HUES6 (cell line): Measurements from ENCODE around the gene RIN3.
A peak's percentile ranks its signal among the peaks of the same experiment; 100 is the strongest.
"Not testable (repeated sequence)": the region's sequence is repeated elsewhere in the genome, so short reads cannot be mapped to it uniquely, and the experiment has no call there.

Source experiments
- H3K27ac ChIP-seq: 2 replicates; pipeline ENCODE4 v1.7.0; 2013; ENCODE audit warnings: low read depth, mild to moderate bottlenecking, low read length, inconsistent platforms
- H3K27me3 ChIP-seq: 2 replicates; pipeline ENCODE4 v1.6.1; 2013; ENCODE audit warnings: low read length; ENCODE audit not compliant: control insufficient read depth, insufficient read depth
- H3K36me3 ChIP-seq: 2 replicates; pipeline ENCODE4 v1.6.1; 2013; ENCODE audit warnings: low read length; ENCODE audit not compliant: control insufficient read depth, insufficient read depth
- H3K4me1 ChIP-seq: 2 replicates; pipeline ENCODE4 v1.6.1; 2013; ENCODE audit warnings: low read length; ENCODE audit not compliant: control insufficient read depth, insufficient read depth
- H3K4me3 ChIP-seq: 2 replicates; pipeline ENCODE4 v1.5.1; 2013; ENCODE audit warnings: low read depth, low read length
- H3K9ac ChIP-seq: one replicate; pipeline ENCODE4 v1.6.1; 2013; ENCODE audit warnings: mild to moderate bottlenecking, low read length
- H3K9me3 ChIP-seq: 2 replicates; pipeline ENCODE4 v1.6.1; 2013; ENCODE audit warnings: low read depth, low read length; ENCODE audit not compliant: control insufficient read depth, insufficient read depth

Gene RIN3

DNA sequence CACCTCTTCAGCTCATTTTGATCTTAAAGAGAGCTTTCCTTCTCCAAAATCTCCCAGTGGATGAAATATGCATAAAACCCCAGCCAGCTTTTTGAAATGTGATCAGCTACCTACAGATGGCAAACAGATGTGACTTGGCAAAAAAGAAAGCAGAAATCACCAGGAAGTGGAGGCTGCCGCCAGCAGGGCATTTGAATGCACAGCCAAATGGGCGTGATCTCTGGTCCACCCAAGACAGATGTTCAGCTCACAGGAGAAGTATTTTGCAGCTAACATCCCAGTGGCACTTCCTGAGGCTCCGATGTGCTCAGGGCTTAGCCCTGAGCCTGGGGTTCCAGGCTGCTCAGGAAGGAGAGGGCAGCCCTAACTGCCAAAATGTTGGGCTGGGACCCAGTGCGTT, 156.6 kb downstream of the RIN3 start:
- no peaks in the 10 kb centered on the region for H3K36me3 ChIP-seq
- no peaks in the 10 kb centered on the region for H3K9me3 ChIP-seq
- H3K27ac ChIP-seq, result no peak overlapping the region
- H3K27me3 ChIP-seq, result no peaks in the 10 kb centered on the region
- H3K4me1 ChIP-seq, result peaks cover 5% of the 10 kb centered on the region; the same call in 1 of the 2 replicates
- no peak overlapping the region for H3K4me3 ChIP-seq
- no peak overlapping the region for H3K9ac ChIP-seq

DNA sequence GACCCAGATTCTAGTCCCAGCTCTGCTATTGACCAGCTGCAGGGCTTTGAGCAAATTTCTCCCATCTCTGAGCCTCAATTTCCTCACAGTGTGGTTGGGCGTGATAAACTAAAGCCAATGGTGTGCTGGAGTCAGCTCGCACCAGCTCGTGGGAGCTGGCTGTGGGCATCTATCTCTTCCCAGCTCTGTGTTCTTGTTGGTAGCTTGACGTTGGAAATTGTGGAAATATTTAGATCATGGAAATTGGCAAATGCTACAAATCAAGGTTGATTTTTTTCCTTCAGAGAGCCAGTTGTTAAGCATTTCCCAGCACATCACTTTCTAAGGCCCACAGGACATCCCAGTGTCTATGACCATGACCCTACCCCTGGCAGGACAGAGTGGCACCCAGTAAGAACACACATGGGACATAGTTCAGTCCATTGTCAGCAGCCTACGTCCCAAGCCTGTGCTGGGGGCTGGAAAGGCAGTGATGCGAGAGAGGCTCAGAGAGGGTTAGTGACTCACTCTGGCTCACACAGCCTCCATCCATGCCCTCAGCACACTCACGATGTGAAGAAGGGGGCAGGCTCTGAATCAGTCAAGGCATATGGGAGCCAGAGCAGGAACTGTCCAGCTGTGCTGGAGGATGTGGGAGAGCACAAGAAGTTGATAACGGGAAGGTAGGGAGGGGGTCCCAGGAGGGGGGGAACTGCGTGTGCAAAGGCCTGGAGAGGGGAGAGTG, 157.2 kb downstream of the RIN3 start:
- H3K36me3 ChIP-seq, result no peaks in the 10 kb centered on the region
- no peak overlapping the region for H3K9ac ChIP-seq
- H3K9me3 ChIP-seq, result no peaks in the 10 kb centered on the region
- H3K4me3 ChIP-seq, result no peak overlapping the region
- peaks cover 3% of the 10 kb centered on the region; the same call in 1 of the 2 replicates for H3K4me1 ChIP-seq
- no peak overlapping the region for H3K27ac ChIP-seq
- no peaks in the 10 kb centered on the region for H3K27me3 ChIP-seq

DNA sequence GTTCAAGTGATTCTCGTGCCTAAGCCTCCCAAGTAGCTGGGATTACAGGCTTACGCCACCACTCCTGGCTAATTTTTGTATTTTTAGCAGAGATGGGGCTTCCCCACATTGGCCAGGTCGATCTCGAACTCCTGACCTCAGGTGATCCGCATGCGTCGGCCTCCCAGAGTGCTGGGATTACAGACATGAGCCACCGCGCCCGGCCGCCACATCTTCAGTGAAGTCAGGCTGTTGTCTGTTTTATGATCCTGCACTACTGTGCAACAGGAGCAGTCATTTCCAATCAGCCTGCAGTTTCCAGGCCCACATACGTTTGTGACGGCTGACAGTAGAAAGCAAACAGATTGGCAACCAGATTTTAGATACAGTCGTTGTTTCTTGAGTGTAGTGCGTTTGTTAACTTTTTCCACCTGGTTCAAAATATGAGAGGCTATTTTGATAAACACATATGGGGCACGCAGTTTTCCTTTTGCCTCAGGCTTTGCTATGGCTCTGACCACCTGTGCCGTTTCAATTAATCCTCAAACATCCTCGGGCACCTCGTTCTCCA, 160.1 kb downstream of the RIN3 start:
- Histone ChIP-seq H3K27me3 (no peaks in the 10 kb centered on the region), H3K9me3 (no peaks in the 10 kb centered on the region), H3K36me3 (no peaks in the 10 kb centered on the region; the same call in 1 of the 2 replicates), H3K27ac (no peak overlapping the region), H3K4me3 (no peak overlapping the region), H3K9ac (no peak overlapping the region), H3K4me1 (no peaks in the 10 kb centered on the region)

GRCh38 chr14:92675421-92675820, 161.8 kb downstream of the RIN3 start:
- Histone ChIP-seq H3K9me3 (no peaks in the 10 kb centered on the region), H3K36me3 (no peaks in the 10 kb centered on the region; the same call in 1 of the 2 replicates), H3K4me3 (no peak overlapping the region), H3K9ac (peak overlapping the region; percentile 23), H3K27ac (no peak overlapping the region), H3K27me3 (no peaks in the 10 kb centered on the region), H3K4me1 (no peaks in the 10 kb centered on the region)

DNA sequence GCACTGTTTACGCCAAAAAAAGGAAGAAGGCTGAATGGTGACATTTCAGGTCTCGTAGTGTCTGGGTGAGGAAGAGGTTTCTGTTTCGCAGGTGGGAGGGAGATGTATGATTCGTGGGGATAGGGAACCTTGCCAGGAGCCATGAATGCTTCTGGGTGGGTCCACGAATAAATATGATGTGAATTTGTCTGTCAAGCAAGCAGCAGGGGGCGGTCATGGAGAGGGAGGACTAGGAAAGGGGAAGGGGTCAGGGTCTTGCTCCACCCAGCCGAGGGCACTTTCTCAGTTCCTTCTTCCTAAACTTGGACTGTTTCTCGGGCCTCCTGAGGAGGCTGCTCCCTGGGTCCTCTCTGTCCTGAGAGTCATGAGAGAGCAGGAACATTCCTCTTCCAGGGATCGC, 162.4 kb downstream of the RIN3 start:
- Histone ChIP-seq H3K27me3 (no peaks in the 10 kb centered on the region), H3K4me3 (no peak overlapping the region), H3K9ac (peak overlapping the region; percentile 23), H3K9me3 (no peaks in the 10 kb centered on the region), H3K27ac (no peak overlapping the region), H3K36me3 (no peaks in the 10 kb centered on the region; the same call in 1 of the 2 replicates), H3K4me1 (no peaks in the 10 kb centered on the region)

DNA sequence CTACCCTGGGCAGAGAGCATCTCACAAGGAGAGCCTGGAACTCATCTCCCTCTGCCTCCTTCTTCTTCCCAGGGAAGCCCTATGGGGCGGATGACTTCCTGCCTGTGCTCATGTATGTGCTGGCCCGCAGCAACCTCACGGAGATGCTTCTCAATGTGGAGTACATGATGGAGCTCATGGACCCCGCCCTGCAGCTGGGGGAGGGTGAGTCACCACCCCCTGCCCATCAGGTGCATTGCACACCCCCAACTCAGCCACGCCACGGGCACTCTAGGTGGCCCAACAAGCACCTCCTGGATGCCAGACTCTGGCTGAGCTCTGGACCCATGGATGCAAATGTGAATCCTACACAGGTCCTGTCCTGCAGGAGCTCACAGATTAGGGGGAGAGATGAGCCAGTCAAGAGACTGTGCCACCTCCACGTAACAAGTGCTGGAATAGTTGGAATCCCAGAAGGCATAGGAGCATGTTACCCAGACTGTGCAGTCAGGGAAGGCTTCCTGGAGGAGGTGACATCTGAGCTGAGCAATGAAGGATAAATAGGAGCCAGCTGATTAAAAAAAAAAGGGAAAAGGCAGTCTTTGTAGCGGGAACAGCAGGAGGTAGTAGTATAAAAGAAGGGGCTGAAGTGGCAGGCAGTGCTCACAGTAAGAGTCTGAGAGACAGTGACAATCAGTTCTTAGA, 163.0 kb downstream of the RIN3 start:
- H3K4me3 ChIP-seq, result no peak overlapping the region
- H3K36me3 ChIP-seq, result no peaks in the 10 kb centered on the region; the same call in 1 of the 2 replicates
- no peaks in the 10 kb centered on the region for H3K4me1 ChIP-seq
- H3K27me3 ChIP-seq, result no peaks in the 10 kb centered on the region
- no peak overlapping the region for H3K27ac ChIP-seq
- no peaks in the 10 kb centered on the region for H3K9me3 ChIP-seq
- H3K9ac ChIP-seq, result no peak overlapping the region

GRCh38 chr14:92677087-92677668, 163.6 kb downstream of the RIN3 start:
- Histone ChIP-seq H3K4me3 (no peak overlapping the region), H3K9me3 (no peaks in the 10 kb centered on the region), H3K9ac (no peak overlapping the region), H3K4me1 (no peaks in the 10 kb centered on the region), H3K36me3 (no peaks in the 10 kb centered on the region; the same call in 1 of the 2 replicates), H3K27me3 (no peaks in the 10 kb centered on the region), H3K27ac (no peak overlapping the region)

DNA sequence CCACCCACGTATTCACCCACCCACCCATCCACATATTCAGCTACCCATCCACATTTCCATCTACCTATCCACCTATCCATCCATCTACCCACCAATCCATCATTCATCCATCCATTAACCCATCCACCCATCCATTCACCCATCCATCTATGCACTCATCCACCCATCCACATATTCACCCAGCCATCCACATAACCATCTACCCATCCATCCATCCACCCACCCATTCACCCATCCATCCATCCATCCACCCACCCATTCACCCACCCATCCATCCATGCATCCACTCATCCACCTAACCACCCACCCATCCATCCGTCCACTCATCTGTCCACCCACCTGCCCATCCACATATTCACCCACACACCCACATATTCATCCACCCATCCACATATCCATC, 164.4 kb downstream of the RIN3 start:
- Histone ChIP-seq H3K27me3 (no peaks in the 10 kb centered on the region), H3K4me1 (no peaks in the 10 kb centered on the region), H3K9me3 (no peaks in the 10 kb centered on the region), H3K27ac (no peak overlapping the region), H3K4me3 (no peak overlapping the region), H3K9ac (no peak overlapping the region), H3K36me3 (no peaks in the 10 kb centered on the region; the same call in 1 of the 2 replicates)

DNA sequence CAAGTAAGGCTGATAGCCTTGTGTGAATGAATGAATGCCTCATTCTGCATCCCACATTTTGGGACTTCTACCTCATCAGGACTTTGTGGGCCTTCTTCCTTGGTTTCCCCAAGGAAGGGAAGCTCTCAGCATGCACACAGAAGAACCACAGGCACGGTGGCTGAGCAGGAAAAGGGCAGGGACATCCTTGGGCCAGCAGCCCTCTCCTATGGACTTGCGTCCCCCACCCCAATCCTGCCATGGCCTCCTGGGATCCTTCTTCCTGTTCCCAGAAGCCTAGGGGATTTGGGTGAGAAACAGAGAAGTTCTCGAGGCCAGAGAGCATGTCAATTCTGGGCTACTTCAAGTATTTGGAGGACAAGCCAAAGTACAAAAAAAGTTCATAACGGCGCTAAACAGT, 165.2 kb downstream of the RIN3 start:
- Histone ChIP-seq H3K27ac (no peak overlapping the region), H3K27me3 (no peaks in the 10 kb centered on the region), H3K4me1 (no peaks in the 10 kb centered on the region), H3K9me3 (no peaks in the 10 kb centered on the region), H3K9ac (no peak overlapping the region), H3K4me3 (no peak overlapping the region), H3K36me3 (no peaks in the 10 kb centered on the region; the same call in 1 of the 2 replicates)

DNA sequence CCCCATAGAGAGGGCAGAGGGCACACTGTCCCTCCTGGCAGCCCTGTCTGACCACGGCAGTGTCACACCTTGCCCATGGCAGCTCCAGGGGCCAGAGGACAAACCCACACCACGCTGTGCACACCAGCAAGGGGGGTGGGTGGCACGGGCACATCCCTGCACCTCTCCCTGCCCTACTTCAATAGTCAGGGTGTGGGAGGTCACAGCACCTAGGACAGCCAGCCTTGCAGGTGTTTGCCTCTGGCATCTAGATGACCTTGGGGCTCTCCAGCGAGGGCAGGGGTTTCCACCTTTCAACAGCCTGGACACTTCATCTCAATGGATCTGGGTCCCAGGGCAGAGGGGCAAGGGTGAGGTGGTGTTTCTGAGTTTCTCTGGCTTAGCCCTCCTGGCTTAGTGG, 165.7 kb downstream of the RIN3 start:
- no peak overlapping the region for H3K9ac ChIP-seq

DNA sequence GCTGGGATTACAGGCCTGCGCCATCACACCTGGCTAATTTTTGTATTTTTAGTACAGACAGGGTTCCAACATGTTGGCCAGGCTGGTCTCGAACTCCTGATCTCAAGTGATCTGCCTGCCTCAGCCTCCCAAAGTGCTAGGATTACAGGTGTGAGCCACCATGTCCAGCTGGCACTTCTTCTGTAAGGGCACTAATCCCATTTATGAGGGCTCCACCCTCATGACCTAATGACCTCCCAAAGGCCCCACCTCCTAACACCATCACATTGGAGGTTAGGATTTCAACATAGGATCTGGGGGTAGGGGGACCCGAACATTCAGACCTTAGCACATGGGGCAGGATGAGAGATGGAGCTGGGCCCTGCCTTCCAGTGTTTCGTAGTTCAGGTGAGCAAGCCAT, 166.7 kb downstream of the RIN3 start:
- H3K9ac ChIP-seq, H3K27ac ChIP-seq: not testable (repeated sequence)

More for the DNA sequence above, 165.7 kb downstream of the RIN3 start:
- H3K9me3 ChIP-seq, result no peaks in the 10 kb centered on the region
- H3K4me1 ChIP-seq, result no peaks in the 10 kb centered on the region
- H3K27ac ChIP-seq, result no peak overlapping the region
- H3K27me3 ChIP-seq, result no peaks in the 10 kb centered on the region
- no peaks in the 10 kb centered on the region; the same call in 1 of the 2 replicates for H3K36me3 ChIP-seq
- H3K4me3 ChIP-seq, result no peak overlapping the region

More for the DNA sequence above, 166.7 kb downstream of the RIN3 start:
- not testable (repeated sequence) for H3K4me3 ChIP-seq, H3K27me3 ChIP-seq, H3K36me3 ChIP-seq, H3K9me3 ChIP-seq, H3K4me1 ChIP-seq
